Measurements from ENCODE around the gene HTT.
A peak's percentile ranks its signal among the peaks of the same experiment; 100 is the strongest.
"Not testable (repeated sequence)": the region's sequence is repeated elsewhere in the genome, so short reads cannot be mapped to it uniquely, and the experiment has no call there.

Gene HTT

DNA sequence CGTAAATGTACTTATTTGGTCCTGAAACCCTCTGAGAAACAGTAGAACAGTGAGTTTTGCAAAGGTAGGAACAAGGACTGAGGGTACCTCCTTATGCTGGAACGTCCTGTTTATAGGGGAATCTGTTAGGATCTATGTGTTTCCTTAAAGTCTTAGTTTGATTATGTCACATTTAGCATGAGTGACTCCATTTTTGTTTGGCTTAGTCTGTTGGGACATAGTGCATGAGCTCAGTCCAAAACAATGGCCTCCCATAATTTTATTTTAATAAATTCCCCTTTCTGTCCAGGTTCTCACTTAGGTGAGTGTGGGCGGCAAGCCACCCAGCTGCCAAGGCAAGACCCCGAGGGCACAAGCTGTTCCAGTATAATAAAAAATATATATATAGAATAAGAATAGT lies 27.9 kb upstream of the HTT start:
- DNase-seq, result no peak

DNA sequence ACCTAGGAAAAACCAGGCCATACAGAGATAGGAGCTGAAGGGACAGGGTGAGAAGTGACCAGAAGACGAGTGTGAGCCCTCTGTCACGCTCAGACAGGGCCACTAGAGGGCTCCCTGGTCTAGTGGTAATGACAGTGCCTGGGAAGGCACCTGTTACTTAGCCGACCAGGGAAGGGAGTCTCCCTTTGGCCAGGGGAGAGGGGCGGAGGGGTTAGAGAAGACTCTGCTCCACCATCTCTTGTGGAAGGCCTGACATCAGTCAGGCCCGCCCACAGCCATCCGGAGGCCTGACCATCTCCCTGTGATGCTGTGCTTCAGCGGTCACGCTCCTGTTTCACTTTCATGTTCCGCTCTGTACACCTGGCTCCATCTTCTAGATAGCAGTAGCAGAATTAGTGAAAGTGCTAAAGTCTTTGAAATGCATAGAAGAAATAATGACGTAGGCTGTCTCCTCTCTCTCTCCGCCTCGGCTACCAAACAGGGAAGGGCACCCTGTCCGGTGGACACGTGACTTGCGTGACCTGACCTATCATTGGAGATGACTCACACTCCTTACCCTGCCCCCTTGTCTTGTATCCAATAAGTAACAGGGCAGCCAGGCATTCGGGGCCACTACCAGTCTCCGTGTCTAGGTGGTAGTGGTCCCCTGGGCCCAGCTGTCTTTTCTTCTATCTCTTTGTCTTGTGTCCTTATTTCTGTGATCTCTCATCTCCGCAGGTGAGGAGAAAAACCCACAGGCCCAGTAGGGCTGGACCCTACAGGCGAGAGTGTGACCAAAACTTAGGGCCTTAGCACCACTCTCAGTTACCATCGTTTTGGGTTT lies 26.8 kb upstream of the HTT start:
- DNase-seq, result no peak

- not testable (repeated sequence) for DNase-seq
These were observed 23.2 kb upstream of the HTT start for GRCh38 chr4:3051141-3051897.

GRCh38 chr4:3054169-3054759 lies 20.2 kb upstream of the HTT start:
- no peak for DNase-seq

GRCh38 chr4:3059943-3060342 lies 14.5 kb upstream of the HTT start:
- DNase-seq, result no peak

DNA sequence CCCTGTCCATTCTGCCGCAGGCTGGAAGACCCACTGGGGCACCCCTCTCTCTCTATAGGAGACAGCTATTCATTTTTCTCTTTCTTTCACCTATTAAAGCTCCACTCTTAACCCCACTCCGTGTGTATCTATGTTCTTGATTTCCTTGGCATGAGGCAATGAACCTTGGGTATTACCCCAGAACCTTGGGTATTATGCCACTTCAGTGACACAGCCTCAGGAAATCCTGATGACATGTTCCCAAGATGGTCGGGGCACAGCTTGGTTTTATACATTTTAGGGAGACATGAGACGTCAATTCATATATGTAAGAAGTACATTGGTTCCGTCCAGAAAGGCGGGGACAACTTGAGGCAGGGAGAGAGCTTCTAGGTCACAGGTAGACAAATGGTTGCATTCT lies 13.5 kb upstream of the HTT start:
- no peak for DNase-seq

GRCh38 chr4:3062471-3062870 lies 12.0 kb upstream of the HTT start:
- no peak for DNase-seq

DNA sequence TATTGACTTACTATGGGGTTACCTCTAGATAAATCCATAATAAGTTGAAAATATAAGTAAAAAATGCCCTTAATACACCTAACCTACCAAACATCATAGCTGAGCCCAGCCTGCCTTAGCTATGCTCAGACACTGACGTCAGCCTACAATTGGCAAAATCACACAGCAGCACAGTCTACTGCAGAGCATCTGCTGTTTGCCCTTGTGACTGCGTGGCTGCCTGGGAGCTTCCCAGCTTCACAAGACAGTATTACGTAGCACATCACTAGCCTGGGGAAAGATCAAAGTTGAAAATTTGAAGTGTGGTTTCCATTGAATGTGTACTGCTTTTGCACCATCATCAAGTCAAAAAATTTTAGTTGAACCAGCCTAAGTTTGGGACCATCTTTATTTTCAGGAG lies 8.9 kb upstream of the HTT start:
- no peak for DNase-seq

DNA sequence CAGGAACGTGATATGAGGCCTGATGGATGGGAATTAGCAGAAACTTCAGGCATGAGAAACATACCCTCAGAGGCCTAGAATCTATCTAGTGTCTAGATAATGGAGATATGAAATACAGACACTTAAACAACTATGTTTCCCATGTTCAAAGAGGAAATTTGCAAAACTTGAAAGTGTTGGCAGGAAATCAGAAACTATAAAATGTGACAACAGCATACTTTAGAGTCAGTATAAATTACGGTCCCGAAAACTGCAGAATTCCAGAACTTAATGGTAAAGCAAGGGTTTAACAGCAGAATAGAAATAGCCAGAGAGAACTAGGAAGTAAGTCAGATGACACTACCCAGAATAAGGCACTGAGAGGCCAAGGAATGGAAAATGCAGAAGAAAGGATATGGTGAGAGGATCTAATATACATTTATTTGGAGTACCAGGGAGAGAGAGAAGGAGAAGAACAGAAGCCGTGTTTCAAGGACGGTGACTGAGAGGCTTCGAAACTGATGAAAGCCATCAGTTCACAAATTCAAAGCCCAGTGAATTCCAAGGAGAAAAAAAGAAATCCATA lies 7.6 kb upstream of the HTT start:
- DNase-seq, result no peak

DNA sequence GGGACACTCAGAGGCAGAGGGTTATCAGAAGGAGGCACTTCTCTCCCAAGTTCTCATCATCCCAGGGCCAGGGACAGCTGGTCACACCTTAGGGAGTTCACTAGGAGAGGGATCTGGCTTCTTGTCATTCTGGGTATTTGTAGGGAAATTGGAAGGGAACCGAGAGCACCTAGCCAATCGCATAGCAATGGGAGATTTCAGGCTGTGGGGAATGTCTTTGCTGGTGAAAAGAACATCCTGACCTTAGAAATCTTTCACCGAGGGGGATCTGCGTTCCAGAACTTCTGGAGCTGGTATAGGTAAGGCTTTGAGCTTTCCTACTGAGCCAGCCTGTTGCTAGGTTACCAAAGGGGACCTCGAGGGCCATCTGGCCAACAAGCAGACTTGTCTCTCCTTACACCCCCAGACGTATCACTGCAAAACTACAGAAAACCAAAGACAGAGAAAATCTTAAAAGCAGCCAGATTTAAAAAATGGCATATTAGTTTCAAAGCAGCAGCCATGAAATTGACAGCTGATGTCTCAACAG lies 6.9 kb upstream of the HTT start:
- no peak for DNase-seq

DNA sequence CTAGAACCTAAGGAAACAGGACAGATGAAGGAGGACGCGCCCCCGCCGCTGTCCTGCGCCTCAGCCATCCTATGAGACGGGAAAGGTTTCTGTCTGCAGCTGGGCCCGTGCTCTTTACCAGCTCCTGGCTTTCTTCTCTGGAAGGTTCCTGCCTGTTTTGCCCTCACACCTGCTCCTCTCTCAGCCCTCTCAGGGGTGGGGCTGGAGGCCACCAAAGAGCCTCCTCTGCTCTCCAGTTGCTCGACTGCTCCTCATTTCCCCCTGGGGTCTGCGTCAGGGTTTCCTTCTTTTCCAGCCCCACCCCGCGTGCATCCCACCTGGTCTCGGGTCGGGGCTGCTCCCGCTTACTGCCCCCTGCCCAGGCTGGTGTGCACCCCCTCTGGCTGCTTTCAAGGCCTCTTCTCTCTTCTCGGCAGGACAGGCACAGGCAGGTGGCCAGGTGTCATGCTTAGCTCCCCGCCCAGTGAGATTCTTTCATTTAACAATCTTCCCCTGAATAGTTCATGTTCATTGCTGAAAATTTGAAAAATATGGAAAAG lies 4.8 kb upstream of the HTT start:
- no peak for DNase-seq

DNA sequence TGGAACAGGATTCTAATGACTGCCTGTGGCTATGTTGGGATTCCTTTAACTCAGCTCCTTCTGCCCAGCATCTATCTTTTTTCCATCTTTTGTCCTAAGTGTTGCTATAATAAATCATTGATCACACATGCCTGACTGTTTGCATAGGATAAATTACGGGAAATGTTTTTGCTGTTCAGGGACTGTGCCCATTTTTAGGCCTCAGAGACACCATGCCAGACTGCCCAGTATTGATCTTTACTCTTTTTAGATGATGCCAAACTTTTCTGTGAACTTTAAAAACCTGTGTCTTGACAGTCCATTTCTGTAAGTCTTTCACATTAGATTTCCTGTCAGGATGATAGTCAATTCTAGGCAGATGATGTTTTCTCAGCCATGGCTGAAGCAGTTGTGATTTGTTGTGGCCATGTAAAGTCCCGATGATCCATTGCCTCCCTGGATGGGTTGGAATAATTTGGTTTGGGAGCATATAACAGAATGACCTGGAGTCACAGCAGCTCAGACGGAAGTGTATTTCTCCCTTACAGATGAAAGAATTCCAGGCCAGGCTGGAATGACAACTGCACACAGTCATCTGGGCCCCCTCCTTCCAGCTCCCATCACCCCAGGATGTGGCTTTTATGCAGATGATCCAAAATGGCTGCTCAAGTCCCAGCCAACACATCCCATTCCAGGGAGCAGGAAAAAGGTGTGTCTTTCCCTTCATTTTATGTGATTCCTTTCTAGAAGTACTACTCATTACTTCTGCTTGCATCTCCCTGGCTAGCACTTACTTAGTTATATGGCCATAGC lies 3.6 kb upstream of the HTT start:
- DNase-seq, result no peak

DNA sequence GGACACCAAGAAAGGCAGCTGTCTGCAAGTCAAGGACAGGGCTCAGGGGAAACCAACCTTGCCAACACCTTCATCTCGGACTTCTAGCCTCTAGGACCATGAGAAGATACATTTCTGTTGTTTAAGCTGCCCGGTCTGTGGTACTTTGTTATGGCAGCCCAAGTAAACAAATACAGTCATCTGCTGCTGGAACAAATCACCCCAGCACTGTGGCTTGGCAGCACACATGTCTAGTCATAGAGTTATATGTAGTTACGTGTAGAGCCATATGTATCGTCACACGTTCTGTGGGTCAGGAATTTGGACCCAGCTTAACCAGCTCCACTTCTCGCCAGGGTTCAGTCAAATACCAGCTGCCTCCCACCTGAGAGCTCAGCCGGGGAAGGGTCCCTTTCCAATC lies 2.7 kb upstream of the HTT start:
- no peak for DNase-seq

DNA sequence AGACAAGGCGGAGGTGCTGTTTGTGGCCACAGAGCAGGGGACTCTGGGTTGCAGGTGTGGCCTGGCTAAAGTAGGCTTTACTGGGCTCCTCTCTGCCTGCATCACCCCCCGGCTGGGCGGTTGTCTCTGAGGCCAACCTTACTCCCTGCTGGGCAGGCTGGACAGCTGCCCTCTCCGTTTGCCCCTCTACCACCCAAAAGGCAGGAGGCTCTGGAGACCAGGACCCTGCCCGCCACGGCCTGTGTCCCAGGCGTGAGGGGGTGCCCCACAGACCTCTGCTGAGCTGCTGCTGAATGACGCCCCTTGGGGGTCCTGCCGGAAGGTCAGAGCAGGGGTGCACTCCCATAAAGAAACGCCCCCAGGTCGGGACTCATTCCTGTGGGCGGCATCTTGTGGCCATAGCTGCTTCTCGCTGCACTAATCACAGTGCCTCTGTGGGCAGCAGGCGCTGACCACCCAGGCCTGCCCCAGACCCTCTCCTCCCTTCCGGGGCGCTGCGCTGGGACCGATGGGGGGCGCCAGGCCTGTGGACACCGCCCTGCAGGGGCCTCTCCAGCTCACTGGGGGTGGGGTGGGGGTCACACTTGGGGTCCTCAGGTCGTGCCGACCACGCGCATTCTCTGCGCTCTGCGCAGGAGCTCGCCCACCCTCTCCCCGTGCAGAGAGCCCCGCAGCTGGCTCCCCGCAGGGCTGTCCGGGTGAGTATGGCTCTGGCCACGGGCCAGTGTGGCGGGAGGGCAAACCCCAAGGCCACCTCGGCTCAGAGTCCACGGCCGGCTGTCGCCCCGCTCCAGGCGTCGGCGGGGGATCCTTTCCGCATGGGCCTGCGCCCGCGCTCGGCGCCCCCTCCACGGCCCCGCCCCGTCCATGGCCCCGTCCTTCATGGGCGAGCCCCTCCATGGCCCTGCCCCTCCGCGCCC lies 1.1 kb upstream of the HTT start:
- DNase-seq, result no peak

- peak; percentile 18 for DNase-seq
These were observed 568 bp downstream of the HTT start for GRCh38 chr4:3074846-3075651.

- no peak for DNase-seq
These were observed 1.1 kb downstream of the HTT start for GRCh38 chr4:3075652-3075981.

DNA sequence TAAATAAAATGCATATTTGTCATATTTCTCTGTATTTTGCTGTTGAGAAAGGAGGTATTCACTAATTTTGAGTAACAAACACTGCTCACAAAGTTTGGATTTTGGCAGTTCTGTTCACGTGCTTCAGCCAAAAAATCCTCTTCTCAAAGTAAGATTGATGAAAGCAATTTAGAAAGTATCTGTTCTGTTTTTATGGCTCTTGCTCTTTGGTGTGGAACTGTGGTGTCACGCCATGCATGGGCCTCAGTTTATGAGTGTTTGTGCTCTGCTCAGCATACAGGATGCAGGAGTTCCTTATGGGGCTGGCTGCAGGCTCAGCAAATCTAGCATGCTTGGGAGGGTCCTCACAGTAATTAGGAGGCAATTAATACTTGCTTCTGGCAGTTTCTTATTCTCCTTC lies 3.3 kb downstream of the HTT start:
- no peak for DNase-seq

DNA sequence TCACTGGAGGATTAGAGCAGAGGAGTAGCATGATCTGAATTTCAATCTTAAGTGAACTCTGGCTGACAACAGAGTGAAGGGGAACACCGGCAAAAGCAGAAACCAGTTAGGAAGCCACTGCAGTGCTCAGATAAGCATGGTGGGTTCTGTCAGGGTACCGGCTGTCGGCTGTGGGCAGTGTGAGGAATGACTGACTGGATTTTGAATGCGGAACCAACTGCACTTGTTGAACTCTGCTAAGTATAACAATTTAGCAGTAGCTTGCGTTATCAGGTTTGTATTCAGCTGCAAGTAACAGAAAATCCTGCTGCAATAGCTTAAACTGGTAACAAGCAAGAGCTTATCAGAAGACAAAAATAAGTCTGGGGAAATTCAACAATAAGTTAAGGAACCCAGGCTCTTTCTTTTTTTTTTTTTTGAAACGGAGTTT lies 5.2 kb downstream of the HTT start:
- no peak for DNase-seq

DNA sequence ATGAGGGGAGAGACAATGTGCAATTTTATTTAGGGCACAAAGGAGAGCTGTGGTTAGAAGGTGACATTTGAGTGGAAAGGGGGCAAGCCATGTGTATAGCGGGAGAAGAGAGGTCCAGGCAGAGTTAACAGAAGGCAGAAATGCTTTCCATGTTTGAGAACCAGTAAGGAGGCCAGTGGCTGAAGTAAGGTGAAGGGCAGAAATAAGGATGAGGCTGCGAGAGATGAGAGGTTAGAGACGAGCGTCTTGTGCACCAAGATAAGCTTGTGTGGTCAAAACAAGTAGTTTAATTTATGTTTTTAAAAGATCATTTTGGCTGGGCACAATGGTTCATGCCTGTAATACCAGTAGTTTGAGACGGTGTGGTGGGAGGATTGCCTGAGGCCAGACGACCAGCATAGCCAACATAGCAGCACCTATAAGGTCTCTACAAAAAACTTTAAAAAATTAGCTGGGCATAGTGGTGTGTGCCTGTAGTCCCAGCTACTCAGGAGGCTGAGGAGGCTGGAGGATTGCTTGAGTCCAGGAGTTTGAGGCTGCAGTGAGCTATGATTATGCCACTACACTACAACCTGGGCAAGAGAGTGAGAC lies 8.5 kb downstream of the HTT start:
- DNase-seq, result no peak

GRCh38 chr4:3083732-3084131 lies 9.3 kb downstream of the HTT start:
- DNase-seq, result no peak
